AG04449 (cell line): ENCODE measurements around the gene SSU72.
"Not testable (repeated sequence)": the region's sequence is repeated elsewhere in the genome, so short reads cannot be mapped to it uniquely, and the experiment has no call there.

Experiments
- CTCF ChIA-PET: fragments of 350-600 bp; formaldehyde crosslinking; extraction: SDS; loops from one replicate; lab custom pipeline; 2021; ENCODE audit warnings: antibody characterized with exemption; lab: Yijun Ruan, JAX
- POLR2A ChIA-PET: fragments of 400-600, 350-600 bp; formaldehyde crosslinking; extraction: SDS; loops from one replicate; lab custom pipeline; 2020; ENCODE audit warnings: antibody characterized with exemption, inconsistent platforms; lab: Yijun Ruan, JAX
- DNase-seq: peaks from one replicate; pipeline ENCODE4 v3.0.0-alpha.2; 2010; ENCODE audit warnings: low read depth, low spot score
- H3K4me3 ChIP-seq: 2 replicates; pipeline ENCODE4 v1.5.1; 2011; ENCODE audit warnings: low read depth, mild to moderate bottlenecking, control low read depth, low read length
- CTCF ChIP-seq: IDR thresholded peaks from one replicate; pipeline ENCODE4 v1.5.1; 2011; ENCODE audit warnings: mild to moderate bottlenecking, moderate library complexity, low read length, control low read depth, inconsistent platforms; ENCODE audit not compliant: insufficient read depth; ENCODE audit errors: missing control alignments

The SSU72 gene

DNA sequence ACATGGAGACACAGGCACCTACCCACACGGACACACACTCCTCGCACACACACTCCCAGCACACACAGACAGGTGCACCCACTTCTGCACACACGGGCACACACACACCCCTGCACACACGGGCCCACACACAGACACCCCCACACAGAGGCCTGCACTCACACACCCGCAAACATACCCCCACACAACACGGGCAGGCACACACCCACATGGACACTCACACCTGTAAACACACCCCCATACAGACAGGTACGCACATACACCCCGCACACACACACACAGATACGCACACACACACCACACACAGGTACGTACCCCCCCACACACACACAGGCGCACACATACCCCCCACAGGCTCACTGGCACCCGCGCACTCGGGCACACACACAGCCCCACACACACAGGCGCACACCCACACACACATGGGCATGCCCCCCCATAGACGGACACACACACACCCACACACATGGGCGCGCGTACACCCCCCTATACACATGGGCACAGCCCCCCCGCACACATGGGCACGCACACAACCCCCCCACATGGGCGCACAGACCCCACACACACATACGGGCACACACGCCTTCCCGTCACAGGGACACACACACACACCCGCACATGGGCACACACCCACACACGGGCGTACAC lies 56.6 kb downstream of the SSU72 start:
- ChIA-PET POLR2A (no interaction called here), CTCF (no interaction called here)
- TF ChIP-seq CTCF: no peak
- no peak overlapping the region for H3K4me3 ChIP-seq
- DNase-seq: no peak

DNA sequence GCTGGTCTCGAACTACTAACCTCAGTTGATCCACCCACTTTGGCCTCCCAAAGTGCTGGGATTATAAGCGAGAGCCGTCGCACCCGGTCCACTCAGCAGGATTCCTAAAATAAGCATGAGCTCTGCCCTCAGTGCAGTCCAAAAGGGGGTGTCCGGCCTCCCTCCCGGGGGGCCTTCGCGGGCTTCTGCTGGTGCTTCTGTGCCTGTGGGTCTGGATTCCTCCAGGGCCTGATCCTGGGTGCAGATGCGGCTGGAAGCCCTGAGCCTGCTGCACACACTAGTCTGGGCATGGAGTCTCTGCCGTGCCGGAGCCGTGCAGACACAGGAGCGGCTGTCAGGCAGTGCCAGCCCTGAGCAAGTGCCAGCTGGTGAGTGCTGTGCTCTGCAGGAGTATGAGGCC lies 57.7 kb downstream of the SSU72 start:
- POLR2A ChIA-PET, CTCF ChIA-PET, H3K4me3 ChIP-seq, DNase-seq: not testable (repeated sequence)

DNA sequence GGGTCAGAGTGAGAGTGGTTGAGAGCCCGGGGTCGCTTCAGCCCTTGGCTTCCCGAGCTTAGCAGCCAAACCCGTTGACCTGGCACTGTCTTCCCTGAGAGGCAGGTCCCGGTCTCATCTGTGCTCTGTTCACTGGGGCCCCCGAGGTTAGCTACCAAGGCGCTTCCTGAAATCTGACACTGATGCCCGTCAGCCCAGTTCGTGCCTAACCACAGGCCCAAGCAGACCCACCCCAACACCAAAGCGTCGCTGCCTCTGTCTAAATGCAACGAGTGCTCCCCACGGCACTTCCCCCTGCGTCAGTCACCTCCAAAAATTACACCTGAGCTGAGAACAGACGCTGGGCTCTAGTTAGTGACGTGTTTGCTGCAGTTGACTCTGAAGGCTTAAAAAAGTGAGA lies 60.3 kb downstream of the SSU72 start:
- CTCF ChIA-PET, POLR2A ChIA-PET, DNase-seq, H3K4me3 ChIP-seq: not testable (repeated sequence)

DNA sequence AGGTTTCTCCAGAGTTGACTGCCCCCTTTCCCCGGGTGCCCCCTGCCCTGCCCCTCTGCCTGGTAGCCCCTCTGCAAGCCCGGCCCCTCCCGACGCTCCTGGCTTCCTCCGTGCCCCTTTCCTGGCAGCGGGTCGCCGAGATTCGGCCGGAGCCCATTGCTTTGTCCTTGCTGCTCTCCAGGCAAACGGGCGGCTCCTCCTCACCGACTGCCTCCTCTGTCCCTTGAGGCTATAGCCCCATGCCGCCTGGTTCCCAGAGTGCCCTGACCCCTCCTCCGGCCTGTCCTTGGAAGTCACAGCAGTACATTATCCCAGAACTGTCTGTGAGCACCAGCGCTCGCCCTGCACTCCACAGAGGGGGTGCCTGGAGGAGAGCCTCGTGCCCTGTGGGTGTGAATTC lies 61.0 kb downstream of the SSU72 start:
- CTCF ChIA-PET, POLR2A ChIA-PET, DNase-seq: not testable (repeated sequence)
- peak overlapping the region; percentile 36 for H3K4me3 ChIP-seq

- CTCF ChIA-PET, DNase-seq: not testable (repeated sequence)
- H3K4me3 ChIP-seq: peak overlapping the region; percentile 57
- POLR2A ChIA-PET: interaction anchor here (0.9 kb wide), 1 partner anchor 17 kb away, joined by 4 read pairs; no protein-coding TSS in a partner anchor
Observed at GRCh38 chr1:1512425-1512824, 62.2 kb downstream of the SSU72 start.

DNA sequence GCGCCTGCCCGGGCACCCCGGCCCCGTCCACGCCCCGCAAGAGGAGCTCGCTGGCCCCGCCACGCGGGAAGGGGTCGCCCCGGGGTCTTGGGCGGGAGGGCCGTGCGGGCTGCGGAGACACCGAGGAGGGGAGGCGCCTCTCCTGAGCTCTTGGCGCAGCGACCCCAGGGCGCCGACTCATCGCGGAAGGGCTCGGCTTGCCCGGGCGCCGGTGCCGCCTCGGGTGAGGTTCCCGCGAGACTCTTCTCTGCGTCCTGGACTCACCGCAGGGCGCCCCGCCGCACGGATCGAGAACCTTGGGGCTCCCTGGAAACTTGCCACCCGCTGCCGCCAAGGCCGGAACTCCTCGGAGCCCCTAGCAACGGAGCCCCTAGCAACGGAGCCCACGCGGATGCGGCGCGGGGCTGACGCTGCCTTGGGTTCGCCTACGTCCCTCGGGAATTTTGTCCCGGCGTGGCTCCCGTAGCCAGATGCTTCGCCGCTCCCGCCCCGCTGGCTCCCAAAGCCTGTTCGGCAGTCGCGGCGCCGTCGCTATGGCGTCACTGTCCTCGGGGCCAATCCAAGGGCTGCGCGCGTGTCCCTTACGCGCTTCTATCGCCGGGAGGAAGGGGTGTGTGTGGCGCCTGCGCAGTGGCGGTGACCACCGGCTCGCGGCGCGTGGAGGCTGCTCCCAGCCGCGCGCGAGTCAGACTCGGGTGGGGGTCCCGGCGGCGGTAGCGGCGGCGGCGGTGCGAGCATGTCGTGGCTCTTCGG lies 63.0 kb downstream of the SSU72 start, which contains the start of gene ATAD3A:
ATAD3A (plus strand) TSS at position 630 of the 753 bp plus-strand sequence; CDS start at position 737, 107 bp downstream.
- TF ChIP-seq CTCF: no peak
- peak; percentile 77 for DNase-seq
- H3K4me3 ChIP-seq: peak within 1 kb of the TSS; percentile 93
- POLR2A ChIA-PET: interaction anchor here (0.9 kb wide), 2 partner anchors 16 to 103 kb away, joined by 3 to 4 read pairs; partner anchors contain the start of gene MIB2
- CTCF ChIA-PET: no interaction called here

GRCh38 chr1:1510912-1511532 lies 63.6 kb downstream of the SSU72 start:
- ChIA-PET CTCF (no interaction called here), POLR2A (interaction anchor here (0.9 kb wide), 1 partner anchor 104 kb away, joined by 3 read pairs; the partner anchor contains the start of gene MIB2)
- H3K4me3 ChIP-seq: peak overlapping the region; percentile 93
- DNase-seq: no peak
- no peak for TF ChIP-seq CTCF

DNA sequence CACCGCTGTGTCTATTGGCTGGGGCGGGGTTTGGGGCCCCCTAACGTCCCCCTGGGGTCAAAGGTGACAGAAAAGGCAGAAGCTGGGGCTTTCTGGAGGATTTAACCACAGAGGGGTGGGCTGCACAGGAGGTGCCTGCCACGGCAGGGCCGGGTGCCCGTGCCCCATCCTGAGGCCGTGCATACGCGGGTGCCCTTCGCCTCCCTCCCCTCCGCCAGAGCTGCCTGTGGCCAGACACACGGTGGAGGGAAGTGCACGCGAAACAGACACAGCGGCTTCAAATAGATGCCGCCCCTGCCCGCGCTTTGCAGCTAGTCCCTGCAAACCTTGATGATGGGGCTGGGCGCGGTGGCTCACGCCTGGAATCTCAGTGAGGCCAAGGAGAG lies 65.2 kb downstream of the SSU72 start:
- POLR2A ChIA-PET, CTCF ChIA-PET, H3K4me3 ChIP-seq, DNase-seq: not testable (repeated sequence)

DNA sequence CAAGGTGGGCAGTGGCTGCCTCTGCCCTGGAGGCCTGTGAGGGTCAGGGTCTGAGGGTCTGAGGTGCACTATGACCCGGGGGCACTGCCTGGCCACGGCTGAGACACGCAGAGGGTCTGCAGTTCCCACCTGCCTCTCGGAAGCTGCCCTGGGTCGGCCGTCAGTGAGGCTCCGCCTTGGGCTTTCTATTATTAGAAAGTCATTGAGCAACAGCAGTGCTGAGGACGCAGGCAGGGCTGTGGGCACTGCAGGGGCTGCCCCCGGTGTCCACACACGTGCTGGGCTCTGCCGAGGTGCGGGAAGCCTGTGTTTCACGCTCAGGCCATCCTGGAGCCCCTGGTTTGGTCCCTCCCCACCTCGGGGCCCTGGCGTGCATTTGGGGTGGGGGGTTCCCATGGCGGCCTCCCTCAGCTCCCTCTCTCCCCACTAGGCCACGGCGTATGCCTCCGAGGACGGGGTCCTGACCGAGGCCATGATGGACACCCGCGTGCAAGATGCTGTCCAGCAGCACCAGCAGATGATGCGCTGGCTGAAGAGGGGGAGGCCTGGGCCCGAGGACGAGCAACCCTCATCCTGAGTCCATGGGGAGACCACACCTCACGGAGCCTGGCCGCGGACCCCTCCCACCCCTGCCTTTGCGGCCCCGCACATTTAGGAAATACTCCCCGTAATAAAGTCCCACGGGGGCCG lies 65.7 kb downstream of the SSU72 start:
- POLR2A ChIA-PET, CTCF ChIA-PET: not testable (repeated sequence)

More for the DNA sequence above, 65.7 kb downstream of the SSU72 start:
- not testable (repeated sequence) for H3K4me3 ChIP-seq, DNase-seq
